ENCODE measurements around the gene FAM89A. TPM values are rescaled to one million over a fixed set of nuclear protein-coding genes. Genes with fewer than 3 reads are reported as not detected.

The FAM89A gene
- total RNA-seq, 1 donor from 2014 or later, result 37.3 TPM

DNA sequence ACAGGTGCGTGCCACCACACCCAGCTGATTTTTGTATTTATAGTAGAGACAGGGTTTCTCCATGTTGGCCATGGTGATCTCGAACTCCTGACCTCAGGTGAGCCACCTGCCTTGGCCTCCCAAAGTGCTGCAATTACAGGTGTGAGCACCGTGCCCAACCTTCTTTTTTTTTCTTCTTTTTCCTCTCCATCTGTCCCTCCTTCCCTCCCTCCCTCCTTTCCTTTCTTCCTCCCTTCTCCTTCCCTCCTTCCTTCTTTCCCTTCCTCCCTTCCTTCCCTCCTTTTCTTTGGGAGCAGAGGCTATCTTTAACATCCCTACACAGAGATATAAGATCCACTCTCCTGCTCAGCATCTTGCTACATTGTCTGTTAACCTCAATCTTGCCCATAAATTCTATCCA is 24.4 kb upstream of the FAM89A start:
- intact Hi-C loops (cut with DNase I), result no loop called here
- TF ChIP-seq POLR2A (IDR thresholded peaks at IDR 0.05), result no peak
- TF ChIP-seq POLR2AphosphoS5 (IDR thresholded peaks at IDR 0.05; ENCODE audit: insufficient read depth in 1 of 2, low read depth in 1 of 2), result no peak
- TF ChIP-seq, protein P1, sequence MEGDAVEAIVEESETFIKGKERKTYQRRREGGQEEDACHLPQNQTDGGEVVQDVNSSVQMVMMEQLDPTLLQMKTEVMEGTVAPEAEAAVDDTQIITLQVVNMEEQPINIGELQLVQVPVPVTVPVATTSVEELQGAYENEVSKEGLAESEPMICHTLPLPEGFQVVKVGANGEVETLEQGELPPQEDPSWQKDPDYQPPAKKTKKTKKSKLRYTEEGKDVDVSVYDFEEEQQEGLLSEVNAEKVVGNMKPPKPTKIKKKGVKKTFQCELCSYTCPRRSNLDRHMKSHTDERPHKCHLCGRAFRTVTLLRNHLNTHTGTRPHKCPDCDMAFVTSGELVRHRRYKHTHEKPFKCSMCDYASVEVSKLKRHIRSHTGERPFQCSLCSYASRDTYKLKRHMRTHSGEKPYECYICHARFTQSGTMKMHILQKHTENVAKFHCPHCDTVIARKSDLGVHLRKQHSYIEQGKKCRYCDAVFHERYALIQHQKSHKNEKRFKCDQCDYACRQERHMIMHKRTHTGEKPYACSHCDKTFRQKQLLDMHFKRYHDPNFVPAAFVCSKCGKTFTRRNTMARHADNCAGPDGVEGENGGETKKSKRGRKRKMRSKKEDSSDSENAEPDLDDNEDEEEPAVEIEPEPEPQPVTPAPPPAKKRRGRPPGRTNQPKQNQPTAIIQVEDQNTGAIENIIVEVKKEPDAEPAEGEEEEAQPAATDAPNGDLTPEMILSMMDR (IDR thresholded peaks at IDR 0.05), result no peak

DNA sequence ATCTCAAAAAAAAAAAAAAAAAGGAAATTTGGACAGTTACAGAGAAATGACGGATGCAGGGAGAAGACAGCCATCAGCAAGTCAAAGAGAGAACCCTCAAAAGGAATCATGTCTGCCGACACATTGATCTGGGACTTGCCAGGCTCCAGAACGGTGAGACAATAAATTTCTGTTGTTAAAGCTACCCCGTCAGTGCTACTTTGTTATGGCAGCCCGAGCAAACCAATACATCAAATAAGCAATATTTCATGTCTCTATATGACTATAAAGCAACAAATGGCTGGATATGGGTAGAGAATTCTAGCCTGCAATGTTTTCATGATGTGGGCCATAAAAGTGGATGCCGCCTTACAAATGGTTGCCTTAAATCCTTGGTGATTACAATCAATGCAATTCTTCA is 23.3 kb upstream of the FAM89A start:
- TF ChIP-seq POLR2A (IDR thresholded peaks at IDR 0.05) (no peak), POLR2AphosphoS5 (IDR thresholded peaks at IDR 0.05; ENCODE audit: insufficient read depth in 1 of 2, low read depth in 1 of 2) (no peak)
- TF ChIP-seq, protein P1 (IDR thresholded peaks at IDR 0.05), result no peak
- intact Hi-C loops (cut with DNase I), result no loop called here
- H3K27me3 ChIP-seq, result no peaks in the 10 kb centered on the region

More for the DNA sequence above, 24.4 kb upstream of the FAM89A start:
- no peak for DNase-seq (ENCODE audit: extremely low spot score in 2 of 2)
- Histone ChIP-seq H3K36me3 (no peaks in the 10 kb centered on the region), H3K9me3 (no peaks in the 10 kb centered on the region), H3K4me1 (no peaks in the 10 kb centered on the region), H3K4me3 (no peak overlapping the region), H3K27me3 (no peaks in the 10 kb centered on the region), H3K27ac (no peak overlapping the region)

DNA sequence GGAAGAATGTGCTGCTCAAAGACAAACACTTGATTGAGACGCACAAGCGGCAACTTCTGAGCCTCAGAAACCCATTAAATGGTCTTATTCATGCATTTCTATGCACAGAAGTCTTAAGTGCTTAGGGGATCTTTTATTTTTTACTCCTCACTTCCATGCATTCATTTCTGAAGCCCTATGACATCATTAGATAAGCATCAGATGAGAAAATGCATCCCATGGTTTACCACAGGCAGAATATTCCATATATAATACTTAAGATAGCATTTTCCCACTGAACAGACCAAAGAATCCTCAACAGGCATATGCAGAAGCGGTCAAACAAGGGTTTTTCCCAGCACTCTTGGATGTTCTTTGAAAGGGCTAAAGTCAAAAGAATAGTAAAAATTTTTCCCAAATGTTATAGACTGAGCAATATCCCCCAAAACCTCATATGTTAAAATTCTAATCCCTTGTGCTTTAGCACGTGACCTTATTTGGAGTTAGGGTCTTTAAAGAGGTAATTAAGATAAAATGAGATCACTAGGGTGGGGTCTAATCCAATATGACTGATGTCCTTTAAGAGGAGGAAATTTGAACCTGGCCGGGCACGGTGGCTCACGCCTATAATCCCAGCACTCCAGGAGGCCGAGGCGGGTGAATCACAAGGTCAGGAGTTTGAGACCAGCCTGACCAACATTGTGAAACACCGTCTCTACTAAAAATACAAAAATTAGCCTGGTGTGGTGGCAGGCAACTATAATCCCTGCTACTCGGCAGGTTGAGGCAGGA is 22.6 kb upstream of the FAM89A start:
- Histone ChIP-seq H3K9me3 (no peaks in the 10 kb centered on the region), H3K4me1 (no peaks in the 10 kb centered on the region), H3K36me3 (no peaks in the 10 kb centered on the region), H3K4me3 (no peak overlapping the region), H3K27ac (no peak overlapping the region), H3K27me3 (no peaks in the 10 kb centered on the region)
- no peak for DNase-seq (ENCODE audit: extremely low spot score in 2 of 2)
- intact Hi-C loops (cut with DNase I), result no loop called here
- TF ChIP-seq POLR2A (IDR thresholded peaks at IDR 0.05), result no peak
- TF ChIP-seq POLR2AphosphoS5 (IDR thresholded peaks at IDR 0.05; ENCODE audit: insufficient read depth in 1 of 2, low read depth in 1 of 2), result no peak
- TF ChIP-seq, protein P1 (IDR thresholded peaks at IDR 0.05), result no peak

More for the DNA sequence above, 23.3 kb upstream of the FAM89A start:
- no peak overlapping the region for H3K27ac ChIP-seq
- no peak overlapping the region for H3K4me3 ChIP-seq
- DNase-seq (ENCODE audit: extremely low spot score in 2 of 2), result no peak
- no peaks in the 10 kb centered on the region for H3K9me3 ChIP-seq
- no peaks in the 10 kb centered on the region for H3K4me1 ChIP-seq
- no peaks in the 10 kb centered on the region for H3K36me3 ChIP-seq

DNA sequence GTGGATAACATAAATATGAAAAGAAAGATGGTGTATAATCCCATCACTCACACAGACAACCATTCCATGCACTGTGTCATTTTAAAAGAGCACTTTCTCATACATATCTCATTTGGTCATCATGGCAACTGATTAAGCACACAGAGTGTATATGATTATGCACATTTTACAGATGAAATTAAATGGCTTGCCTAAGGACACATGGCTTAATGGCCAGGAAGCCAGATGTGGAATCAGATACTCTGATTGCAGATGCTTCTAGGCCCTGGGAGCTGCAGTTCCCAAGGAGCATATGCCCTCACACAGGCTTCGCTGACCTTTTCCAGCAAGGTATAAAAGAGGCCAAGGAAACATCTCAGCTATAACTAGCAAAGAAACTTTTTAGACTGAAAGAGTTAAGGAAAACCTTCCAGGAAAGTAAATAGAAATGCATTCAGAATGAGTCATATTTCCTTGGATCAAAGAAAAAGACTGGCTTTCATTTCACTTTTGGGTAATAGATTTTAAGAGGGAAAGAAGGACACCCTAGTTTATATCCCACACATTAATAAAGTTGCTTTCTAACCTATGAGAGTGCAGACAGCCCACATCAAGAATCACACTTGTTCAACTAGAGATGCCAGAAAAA is 19.6 kb upstream of the FAM89A start:
- no peak for DNase-seq (ENCODE audit: extremely low spot score in 2 of 2)
- intact Hi-C loops (cut with DNase I), result no loop called here
- Histone ChIP-seq H3K9me3 (no peaks in the 10 kb centered on the region), H3K36me3 (no peaks in the 10 kb centered on the region), H3K4me1 (no peaks in the 10 kb centered on the region), H3K27me3 (no peaks in the 10 kb centered on the region), H3K4me3 (no peak overlapping the region), H3K27ac (no peak overlapping the region)
- TF ChIP-seq, protein P1 (IDR thresholded peaks at IDR 0.05), result no peak
- TF ChIP-seq POLR2AphosphoS5 (IDR thresholded peaks at IDR 0.05; ENCODE audit: insufficient read depth in 1 of 2, low read depth in 1 of 2) (no peak), POLR2A (IDR thresholded peaks at IDR 0.05) (no peak)

Data from vagina (tissue), 2 donors.